Coronary artery (tissue), 2 donors: Measurements from ENCODE around the gene CENPS.
A peak's percentile ranks its signal among the peaks of the same experiment; 100 is the strongest.

ENCODE experiments used
- DNase-seq: peaks from one replicate; pipeline ENCODE4 v3.0.0-alpha.2; 2017; ENCODE audit warnings: low spot score
- H3K27ac ChIP-seq, 2 donors: fragments of 200-600 bp; sonication (generic); one replicate each; pipeline ENCODE4 v1.5.1; 2016 to 2019
- H3K4me3 ChIP-seq: fragments of 200-600 bp; sonication (generic); 2 replicates; pipeline ENCODE4 v1.5.1; 2016; ENCODE audit warnings: mild to moderate bottlenecking, moderate library complexity
- TF ChIP-seq, protein P1 (sequence below): fragments of 200-600 bp; sonication (generic); IDR thresholded peaks from one replicate; pipeline ENCODE4 v1.5.1; 2019; ENCODE audit warnings: antibody characterized with exemption

CENPS gene

DNA sequence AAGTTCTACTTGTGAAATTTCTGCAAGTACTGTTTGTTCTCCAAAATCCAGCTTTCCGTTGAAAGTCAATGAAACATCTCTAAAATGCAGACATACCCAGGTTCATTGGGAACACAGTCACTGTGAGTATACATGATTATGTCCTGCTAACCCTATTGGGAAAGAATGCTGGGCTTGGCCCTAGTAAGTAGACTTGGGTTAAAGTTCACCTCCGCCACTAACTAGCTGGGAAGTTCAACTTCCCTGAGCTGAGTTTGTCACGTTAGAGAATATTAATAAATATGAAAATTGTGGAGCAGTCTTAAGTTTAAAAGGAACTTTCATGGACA, 41.9 kb upstream of the CENPS start:
- TF ChIP-seq, protein P1, sequence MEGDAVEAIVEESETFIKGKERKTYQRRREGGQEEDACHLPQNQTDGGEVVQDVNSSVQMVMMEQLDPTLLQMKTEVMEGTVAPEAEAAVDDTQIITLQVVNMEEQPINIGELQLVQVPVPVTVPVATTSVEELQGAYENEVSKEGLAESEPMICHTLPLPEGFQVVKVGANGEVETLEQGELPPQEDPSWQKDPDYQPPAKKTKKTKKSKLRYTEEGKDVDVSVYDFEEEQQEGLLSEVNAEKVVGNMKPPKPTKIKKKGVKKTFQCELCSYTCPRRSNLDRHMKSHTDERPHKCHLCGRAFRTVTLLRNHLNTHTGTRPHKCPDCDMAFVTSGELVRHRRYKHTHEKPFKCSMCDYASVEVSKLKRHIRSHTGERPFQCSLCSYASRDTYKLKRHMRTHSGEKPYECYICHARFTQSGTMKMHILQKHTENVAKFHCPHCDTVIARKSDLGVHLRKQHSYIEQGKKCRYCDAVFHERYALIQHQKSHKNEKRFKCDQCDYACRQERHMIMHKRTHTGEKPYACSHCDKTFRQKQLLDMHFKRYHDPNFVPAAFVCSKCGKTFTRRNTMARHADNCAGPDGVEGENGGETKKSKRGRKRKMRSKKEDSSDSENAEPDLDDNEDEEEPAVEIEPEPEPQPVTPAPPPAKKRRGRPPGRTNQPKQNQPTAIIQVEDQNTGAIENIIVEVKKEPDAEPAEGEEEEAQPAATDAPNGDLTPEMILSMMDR, result no peak
- peak overlapping the region; percentile 62 to 75 for H3K27ac ChIP-seq
- H3K4me3 ChIP-seq, result no peak overlapping the region
- no peak for DNase-seq

DNA sequence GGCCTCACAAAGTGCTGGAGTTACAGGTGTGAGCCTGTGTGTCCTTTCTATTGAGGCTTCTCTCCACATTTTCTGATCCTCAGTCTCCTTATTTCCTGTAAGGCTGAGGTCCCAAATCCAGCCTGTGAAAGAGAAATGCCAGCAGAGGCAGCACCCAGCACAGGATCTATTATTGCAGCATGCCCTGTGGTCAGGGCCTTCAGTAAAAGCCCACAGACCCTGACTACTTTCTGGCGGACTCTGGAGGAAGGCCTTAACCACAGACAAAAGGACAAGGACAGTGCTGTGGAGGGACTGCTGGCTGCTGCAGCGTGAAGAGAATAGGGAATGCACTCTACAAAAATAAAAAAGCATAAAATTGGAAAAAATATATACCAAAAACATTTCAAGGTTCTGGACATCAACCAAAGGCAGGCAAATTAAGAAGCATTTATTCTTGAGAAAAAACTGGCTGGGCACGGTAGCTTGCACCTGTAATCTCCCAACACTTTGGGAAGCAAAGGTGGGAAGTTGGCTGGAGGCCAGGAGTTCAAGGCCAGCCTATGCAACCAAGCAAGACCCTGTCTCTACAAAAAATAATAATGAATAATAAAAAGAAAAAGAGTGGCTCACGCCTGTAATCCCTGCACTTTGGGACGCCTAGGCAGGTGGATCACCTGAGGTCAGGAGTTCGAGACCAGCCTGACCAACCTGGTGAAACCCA, 40.8 kb upstream of the CENPS start:
- Histone ChIP-seq H3K4me3 (no peak overlapping the region), H3K27ac (peak overlapping the region in 1 of 2 donors; percentile 75)
- no peak for DNase-seq
- TF ChIP-seq, protein P1, result no peak

DNA sequence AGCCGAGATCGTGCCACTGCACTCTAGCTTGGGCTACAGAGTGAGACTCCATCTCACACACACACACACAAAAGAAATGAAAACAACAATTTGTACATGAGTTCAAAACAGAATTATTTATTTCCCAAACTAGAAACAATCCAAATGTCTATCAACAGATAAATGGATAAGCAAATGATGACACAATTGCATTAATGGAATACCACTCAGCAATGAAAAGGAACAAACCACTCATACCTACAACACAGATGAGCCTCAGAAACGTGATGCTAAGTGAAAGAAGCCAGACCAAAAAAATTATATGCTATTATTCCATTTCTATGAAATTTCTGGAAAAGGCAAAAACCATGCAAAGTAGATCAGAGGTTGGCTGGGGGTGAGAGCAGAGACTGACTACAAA, 33.4 kb upstream of the CENPS start:
- TF ChIP-seq, protein P1, result no peak
- Histone ChIP-seq H3K27ac (no peak overlapping the region), H3K4me3 (no peak overlapping the region)
- DNase-seq, result no peak

DNA sequence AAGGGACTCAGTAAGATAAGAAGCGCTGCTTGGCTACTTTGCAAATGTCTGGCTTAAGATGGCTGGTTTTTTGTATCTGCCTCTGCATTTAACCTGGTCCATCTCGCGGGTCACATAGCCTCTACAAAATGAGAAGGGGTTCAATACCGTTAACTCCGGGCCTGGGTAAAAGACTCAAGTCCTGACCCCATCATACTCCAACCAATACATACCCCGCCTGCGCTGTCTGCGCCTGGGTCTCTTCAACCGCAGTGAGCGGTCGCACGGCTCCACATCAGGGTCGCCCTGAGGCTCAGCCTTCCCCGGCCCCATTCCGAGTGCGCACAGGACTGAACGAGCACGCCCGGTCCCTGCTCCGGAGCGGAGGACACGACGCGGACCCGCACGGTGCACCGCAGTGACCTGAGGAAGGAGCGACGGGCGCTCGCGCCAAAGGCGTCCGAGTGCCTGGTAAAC, 31.9 kb upstream of the CENPS start:
- DNase-seq, result no peak
- TF ChIP-seq, protein P1, result no peak
- H3K27ac ChIP-seq, result peak overlapping the region; percentile 31 to 95
- H3K4me3 ChIP-seq, result peak overlapping the region; percentile 84

DNA sequence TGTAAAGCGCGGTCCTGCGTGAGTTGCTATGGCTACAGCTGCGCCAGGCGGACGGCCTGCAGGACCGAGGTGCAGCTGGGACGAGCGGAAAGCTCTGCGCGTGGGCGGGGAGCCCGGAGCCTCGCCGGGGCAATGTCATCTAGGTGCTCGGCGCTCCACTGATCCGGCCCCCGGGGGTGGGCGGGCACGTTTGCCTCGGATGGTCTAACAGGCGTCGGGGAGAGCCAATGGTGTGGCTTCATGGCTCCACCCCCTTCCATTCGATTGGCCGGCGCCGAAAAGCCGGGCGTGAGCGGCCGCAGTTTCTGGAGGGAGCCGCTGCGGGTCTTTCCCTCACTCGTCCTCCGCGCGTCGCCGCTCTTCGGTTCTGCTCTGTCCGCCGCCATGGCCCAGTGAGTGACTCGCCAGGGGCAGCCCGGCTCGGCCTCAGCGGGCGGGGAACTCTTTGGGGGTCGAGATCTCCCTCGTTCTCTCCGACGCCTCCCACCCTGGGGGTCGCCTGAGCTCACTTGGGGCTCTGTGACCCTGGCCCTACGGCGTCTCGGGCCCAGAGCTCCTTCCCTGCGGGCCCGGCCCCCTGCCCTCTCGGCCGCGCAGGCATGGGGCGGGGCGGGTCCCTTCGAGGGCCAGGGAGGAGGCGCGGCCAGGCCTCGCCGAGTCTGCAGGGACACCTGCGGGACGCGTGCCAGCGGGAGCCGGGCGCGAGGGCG, 31.3 kb upstream of the CENPS start, which contains the start of gene PGD:
PGD (plus strand) TSS at position 331 of the 710 bp plus-strand sequence; CDS start at position 385, 54 bp downstream.
- Histone ChIP-seq H3K4me3 (peak within 1 kb of the TSS; percentile 84), H3K27ac (peak within 1 kb of the TSS; percentile 61 to 95)
- peak; percentile 99 for DNase-seq
- TF ChIP-seq, protein P1, result no peak

DNA sequence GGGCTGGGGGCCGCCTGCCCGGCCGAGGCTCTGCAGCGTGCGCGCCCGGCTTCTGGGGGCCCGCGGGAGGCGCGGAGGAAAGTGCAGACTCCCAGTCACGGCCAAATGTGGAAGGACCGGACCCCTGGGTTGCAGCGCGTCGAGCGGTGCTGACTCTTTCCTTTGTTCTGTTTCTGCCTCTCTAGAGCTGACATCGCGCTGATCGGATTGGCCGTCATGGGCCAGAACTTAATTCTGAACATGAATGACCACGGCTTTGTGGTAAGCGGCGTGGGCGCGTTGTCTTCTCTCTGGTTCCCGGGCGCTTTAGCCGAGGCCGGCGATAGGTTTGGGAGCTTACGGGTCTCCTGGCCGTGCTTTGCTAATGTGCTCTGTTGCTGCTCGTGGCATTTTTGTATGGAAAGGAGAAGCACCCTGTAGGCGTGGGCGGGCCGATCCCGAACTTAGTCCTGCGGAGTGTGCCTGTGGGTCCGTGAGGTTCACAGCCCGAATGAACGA, 30.7 kb upstream of the CENPS start:
- no peak for DNase-seq
- TF ChIP-seq, protein P1, result no peak
- Histone ChIP-seq H3K4me3 (peak overlapping the region; percentile 84), H3K27ac (peak overlapping the region; percentile 61 to 95)
